Lower leg skin (tissue), 3 donors: Measurements from ENCODE around the gene CES2.

Experiments used
- POLR2A ChIP-seq, 2 donors: fragments of 450-650 bp; IDR thresholded peaks; one replicate each; pipeline ENCODE4 v1.6.1; 2016 to 2017; ENCODE audit warnings: antibody characterized with exemption in 2 of 2, mild to moderate bottlenecking in 1 of 2, moderate library complexity in 1 of 2
- TF ChIP-seq, protein P1 (sequence below), 3 donors: fragments of 450-650 bp; IDR thresholded peaks; one replicate each; pipeline ENCODE4 v1.5.1; 2016; ENCODE audit warnings: antibody characterized with exemption in 3 of 3, mild to moderate bottlenecking in 3 of 3, moderate library complexity in 2 of 3

GRCh38 chr16:66894055-66894454, 41.3 kb upstream of the CES2 start:
- TF ChIP-seq, protein P1, sequence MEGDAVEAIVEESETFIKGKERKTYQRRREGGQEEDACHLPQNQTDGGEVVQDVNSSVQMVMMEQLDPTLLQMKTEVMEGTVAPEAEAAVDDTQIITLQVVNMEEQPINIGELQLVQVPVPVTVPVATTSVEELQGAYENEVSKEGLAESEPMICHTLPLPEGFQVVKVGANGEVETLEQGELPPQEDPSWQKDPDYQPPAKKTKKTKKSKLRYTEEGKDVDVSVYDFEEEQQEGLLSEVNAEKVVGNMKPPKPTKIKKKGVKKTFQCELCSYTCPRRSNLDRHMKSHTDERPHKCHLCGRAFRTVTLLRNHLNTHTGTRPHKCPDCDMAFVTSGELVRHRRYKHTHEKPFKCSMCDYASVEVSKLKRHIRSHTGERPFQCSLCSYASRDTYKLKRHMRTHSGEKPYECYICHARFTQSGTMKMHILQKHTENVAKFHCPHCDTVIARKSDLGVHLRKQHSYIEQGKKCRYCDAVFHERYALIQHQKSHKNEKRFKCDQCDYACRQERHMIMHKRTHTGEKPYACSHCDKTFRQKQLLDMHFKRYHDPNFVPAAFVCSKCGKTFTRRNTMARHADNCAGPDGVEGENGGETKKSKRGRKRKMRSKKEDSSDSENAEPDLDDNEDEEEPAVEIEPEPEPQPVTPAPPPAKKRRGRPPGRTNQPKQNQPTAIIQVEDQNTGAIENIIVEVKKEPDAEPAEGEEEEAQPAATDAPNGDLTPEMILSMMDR (IDR thresholded peaks at IDR 0.05): no peak
- no peak for TF ChIP-seq POLR2A (IDR thresholded peaks at IDR 0.05)
